Omental fat pad (tissue), 4 donors: ENCODE results near the gene ZDHHC13. TPM values are rescaled to one million over a fixed set of nuclear protein-coding genes. Genes with fewer than 3 reads are reported as not detected.

ENCODE experiments used
- ATAC-seq: fragments of 150-250 bp; one replicate; pipeline ENCODE4 v1.9.1; 2016; ENCODE audit warnings: mild to moderate bottlenecking, moderate library complexity; ENCODE audit not compliant: low FRiP score
- DNase-seq: peaks from one replicate; pipeline ENCODE4 v3.0.0-alpha.2; 2019; ENCODE audit warnings: low spot score
- total RNA-seq, 4 donors: library from RNA; depleted of rRNA; stranded (reverse); fragments of >200 nt; gene quantifications; one replicate each; pipeline ENCODE4 v1.1.0, GENCODE V29; 2016
- TF ChIP-seq, protein P1 (sequence below), 3 donors: fragments of 450-650 bp; IDR thresholded peaks; one replicate each; pipeline ENCODE4 v1.5.1; 2016 to 2017; ENCODE audit warnings: antibody characterized with exemption in 3 of 3, mild to moderate bottlenecking in 3 of 3, moderate library complexity in 2 of 3

Gene ZDHHC13
- total RNA-seq, 4 donors from 2014 or later = 8.6 to 12.5 (median 9.7) TPM

DNA sequence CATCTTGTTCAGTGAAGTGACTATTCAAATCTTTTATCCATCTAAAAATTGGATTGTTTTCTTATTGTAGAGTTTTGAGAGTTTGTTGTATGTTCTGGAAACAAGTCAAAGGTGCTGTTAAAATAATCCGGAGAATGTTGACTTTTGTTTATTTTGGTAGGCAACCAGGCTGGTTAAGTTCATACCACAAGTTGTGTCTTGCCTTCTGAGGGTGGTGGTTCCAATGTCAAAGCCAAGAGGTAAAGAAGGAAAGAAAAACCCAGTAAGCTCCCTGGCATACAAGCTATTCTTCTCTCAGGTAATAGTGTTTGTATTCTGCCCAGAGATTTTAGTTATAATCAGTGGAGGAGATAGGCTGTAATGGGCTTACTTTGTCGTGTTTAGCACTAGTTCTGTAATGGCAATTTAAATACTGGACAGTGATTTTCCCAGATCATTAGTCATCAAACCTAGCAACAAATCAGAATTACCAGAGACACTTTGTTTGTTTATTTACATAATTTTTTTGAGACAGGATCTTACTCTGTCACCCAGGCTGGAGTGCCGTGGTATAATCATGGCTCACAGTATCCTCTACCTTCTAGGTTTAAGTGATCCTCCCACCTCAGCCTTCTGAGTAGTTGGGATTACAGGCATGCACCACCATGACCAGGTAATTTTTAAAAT, 99.9 kb downstream of the ZDHHC13 start:
- TF ChIP-seq, protein P1, sequence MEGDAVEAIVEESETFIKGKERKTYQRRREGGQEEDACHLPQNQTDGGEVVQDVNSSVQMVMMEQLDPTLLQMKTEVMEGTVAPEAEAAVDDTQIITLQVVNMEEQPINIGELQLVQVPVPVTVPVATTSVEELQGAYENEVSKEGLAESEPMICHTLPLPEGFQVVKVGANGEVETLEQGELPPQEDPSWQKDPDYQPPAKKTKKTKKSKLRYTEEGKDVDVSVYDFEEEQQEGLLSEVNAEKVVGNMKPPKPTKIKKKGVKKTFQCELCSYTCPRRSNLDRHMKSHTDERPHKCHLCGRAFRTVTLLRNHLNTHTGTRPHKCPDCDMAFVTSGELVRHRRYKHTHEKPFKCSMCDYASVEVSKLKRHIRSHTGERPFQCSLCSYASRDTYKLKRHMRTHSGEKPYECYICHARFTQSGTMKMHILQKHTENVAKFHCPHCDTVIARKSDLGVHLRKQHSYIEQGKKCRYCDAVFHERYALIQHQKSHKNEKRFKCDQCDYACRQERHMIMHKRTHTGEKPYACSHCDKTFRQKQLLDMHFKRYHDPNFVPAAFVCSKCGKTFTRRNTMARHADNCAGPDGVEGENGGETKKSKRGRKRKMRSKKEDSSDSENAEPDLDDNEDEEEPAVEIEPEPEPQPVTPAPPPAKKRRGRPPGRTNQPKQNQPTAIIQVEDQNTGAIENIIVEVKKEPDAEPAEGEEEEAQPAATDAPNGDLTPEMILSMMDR (IDR thresholded peaks at IDR 0.05) = no peak
- no peak for ATAC-seq

DNA sequence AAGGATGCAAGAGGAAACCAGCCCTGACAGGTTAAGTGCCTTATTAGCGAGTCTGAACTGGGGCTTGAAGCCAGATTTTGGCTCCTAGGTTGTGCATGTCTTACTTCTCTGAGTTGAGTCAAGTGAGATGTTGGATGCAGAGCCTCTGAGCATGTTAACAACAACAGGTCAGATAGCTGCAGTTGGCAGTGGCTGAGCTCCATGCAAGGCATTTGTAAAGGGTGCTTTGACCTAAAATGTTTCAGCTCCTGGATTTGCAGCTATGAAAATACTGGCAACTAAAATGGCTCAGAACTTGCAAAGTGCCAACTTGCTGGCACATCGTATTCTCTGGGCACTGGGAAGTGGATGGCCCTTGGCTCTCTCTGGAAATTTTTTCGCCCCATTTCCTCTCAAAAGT, 101.2 kb downstream of the ZDHHC13 start:
- DNase-seq = no peak
- ATAC-seq = no peak
- TF ChIP-seq, protein P1 (IDR thresholded peaks at IDR 0.05) = no peak

More for the DNA sequence above, 99.9 kb downstream of the ZDHHC13 start:
- DNase-seq = no peak

DNA sequence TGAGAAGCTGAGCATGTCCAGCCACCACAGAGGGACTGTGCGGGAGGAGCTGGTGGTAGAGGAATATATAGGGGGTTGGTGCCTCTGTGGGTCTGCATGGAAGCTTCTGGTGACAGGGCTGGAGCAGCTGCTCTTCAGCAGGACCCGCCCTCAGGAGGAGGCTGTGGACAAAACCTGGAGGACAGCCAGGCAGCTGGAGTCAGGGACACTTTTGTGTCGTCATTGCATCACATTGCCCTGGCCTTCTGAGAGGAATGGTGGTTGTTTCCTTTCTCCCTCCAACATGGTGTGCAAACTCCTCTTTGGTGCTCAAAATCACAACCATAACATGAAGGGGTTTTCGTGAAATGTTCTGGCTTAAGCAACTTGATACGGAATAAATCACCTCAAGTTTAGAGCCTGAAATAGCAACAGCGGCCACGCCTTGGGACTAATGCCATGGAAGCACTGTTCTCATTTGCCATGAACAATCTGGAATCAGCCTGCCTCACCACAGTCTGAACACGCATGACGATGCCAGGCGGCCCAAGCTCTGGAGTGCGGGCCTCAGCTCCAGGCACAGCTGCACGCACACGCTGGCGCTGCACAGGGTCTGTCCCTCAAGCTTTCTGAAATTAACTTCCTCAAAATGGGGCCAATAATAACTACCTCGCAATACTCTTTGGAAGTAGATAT, 102.0 kb downstream of the ZDHHC13 start:
- DNase-seq (no peak), ATAC-seq (no peak)
- TF ChIP-seq, protein P1 (IDR thresholded peaks at IDR 0.05) = no peak

DNA sequence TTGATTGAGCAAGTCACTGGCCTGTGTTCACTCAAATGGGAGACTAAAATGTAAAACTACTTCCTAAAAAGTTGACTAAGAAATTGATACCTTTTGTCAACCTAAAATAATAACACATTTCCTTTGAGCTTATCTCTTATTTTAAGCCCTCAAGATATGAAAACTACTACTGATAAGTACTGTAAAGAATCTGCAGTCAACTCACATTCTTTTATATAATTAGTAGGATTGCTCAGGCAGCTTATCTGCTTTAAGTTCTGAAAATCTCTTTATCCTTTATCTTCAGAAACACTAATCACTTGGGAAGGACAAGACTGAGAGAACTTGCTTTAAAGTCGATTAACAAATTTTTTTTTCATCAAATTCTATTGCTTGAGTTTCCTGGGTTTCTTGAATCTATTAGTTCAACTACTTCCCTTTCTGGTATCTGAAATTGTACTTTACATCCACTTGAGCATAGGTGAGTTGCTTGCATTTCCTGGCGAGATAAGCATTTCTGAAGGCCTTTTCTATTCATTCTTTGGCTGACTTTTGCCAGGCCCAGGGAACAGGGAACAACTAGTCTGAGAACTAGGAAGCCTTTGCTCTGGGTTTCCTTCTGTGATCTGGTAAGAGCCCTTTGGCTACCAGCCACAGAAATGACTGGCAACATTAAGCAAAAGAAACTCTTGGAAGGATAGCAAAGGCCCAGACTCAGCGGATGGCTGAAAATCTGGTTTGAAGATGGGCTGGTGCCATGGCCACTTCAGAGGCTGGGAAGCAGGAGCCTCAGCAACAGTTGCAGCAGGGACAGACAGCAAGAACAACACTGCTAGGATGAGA, 104.1 kb downstream of the ZDHHC13 start:
- TF ChIP-seq, protein P1 (IDR thresholded peaks at IDR 0.05) = no peak
- DNase-seq (no peak), ATAC-seq (no peak)

DNA sequence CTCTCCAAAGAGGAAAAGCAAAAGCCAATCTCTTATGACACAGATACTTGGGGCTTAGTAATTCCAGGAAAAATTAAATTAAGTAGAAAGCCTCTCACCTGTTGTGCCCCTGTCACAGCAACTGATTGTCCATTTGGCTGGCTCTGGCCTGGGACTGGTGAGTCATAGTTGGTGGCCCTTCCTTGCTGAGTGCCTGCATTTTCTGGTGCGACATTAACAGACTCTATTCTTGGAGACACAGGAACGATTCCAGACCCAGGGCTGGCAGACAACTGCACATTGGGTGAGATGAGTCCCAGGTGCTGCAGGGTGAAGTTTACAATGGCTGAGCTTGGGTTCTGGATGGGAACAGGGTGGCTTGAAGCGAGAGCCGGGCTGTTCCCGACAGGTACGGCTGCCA, 108.2 kb downstream of the ZDHHC13 start:
- no peak for ATAC-seq
- no peak for DNase-seq
- TF ChIP-seq, protein P1 (IDR thresholded peaks at IDR 0.05) = no peak

GRCh38 chr11:19225581-19225980, 108.6 kb downstream of the ZDHHC13 start:
- TF ChIP-seq, protein P1 (IDR thresholded peaks at IDR 0.05) = no peak
- ATAC-seq = no peak
- no peak for DNase-seq

Other genes starting within 250 kb of the ZDHHC13 start
- gene MRGPRX1, start 177.8 kb upstream of the ZDHHC13 start, total RNA-seq = not detected
- gene MRGPRX2, start 56.5 kb upstream of the ZDHHC13 start, total RNA-seq = under 1 TPM in 1 of 4 donors, not detected in 3; 0.31 TPM
- not detected for gene CSRP3, start 84.8 kb downstream of the ZDHHC13 start, total RNA-seq
- gene E2F8, start 123.8 kb downstream of the ZDHHC13 start, total RNA-seq = under 1 TPM in 1 of 4 donors, not detected in 3; 0.60 TPM